Stimulated activated CD8-positive, alpha-beta memory T cell treated with anti-CD3 and anti-CD28 coated beads, Interleukin-15, amount 100 ng/mL, for 48 hours (primary cell): Measurements from ENCODE around the gene GSTCD.
"Not testable (repeated sequence)": the region's sequence is repeated elsewhere in the genome, so short reads cannot be mapped to it uniquely, and the experiment has no call there.

Experiments used
- DNase-seq, 2 donors: peaks; one replicate each; pipeline ENCODE4 v3.0.0-alpha.2; 2020; ENCODE audit warnings: low read depth in 2 of 2

GSTCD gene, protein sequence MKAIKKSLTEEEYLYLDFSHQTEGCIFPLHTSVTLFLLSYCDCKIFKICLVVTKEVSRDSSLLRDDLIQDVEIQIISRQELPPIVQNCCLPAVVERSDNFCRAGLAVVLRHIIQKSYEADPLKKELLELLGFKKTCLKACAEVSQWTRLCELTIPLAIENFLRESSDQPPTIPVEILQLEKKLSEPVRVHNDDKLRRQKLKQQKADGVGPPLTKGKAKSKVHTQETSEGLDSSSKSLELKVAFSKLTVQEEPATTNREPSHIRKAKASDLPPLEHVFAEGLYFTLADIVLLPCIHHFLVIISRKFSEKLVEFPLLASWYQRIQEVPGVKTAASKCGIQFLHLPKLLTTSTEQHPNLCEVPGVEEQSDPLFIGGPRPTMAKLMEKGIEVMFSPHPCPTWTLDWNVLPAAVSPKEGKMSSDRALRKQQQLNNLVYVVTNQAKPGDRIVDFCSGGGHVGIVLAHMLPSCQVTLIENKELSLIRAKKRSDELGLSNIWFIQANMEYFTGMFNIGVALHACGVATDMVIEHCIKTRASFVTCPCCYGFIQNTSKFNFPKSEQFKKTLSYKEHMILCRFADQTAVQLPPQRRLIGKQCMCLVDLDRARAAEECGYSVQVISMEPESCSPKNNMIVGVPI

DNA sequence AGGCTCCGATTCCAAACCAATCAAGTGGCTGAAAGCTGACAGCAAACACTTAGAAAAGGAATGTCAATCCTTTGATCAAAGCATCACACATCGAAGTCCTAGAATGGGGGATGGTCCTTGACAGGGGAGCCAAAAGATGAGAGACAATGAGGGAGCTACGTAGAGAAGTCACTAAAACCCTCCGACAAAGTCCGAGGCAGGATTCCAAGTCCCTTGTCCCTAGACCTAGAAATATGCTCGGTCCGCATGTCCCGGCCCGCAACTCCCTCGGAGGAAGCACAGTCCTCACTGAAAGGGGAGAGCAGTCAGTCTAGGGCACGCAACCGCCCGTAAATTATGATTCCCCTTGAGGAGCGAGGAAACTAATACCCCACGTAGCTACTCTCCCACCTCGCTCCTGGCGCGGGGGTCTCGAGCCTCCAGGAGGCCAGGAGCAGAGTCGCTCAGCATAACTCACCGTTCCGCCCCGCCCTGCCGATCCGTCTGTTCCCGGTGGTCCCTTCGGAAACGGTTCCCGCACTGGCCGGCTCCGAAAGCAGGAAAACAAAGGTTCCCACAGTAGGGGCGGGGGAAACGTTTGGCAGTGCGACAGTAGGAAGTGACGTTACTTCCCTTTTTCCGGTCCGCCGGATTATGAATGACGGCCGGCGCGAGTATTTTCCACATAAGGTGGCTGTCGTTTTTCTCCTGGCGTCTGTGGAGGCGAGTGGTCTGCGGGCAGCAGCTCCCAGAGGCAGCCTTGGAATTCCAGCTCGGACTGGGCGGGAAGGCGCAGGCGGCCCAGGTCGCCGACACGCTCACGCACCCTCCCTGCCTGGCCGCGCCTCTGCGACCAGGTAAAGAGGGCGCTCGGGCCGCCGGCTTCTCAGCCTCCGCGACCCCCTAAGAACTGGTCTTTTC, at the start of gene GSTCD, which contains the start of gene INTS12:
TSS of gene GSTCD (plus strand) at position 604 of the 900 bp plus-strand sequence. CDS start 8,830 bp downstream, outside the sequence.
TSS of gene INTS12 (minus strand) at position 509 of the 900 bp plus-strand sequence. CDS start 8,684 bp downstream, outside the sequence.
- DNase-seq = peak; percentile 79 to 80

DNA sequence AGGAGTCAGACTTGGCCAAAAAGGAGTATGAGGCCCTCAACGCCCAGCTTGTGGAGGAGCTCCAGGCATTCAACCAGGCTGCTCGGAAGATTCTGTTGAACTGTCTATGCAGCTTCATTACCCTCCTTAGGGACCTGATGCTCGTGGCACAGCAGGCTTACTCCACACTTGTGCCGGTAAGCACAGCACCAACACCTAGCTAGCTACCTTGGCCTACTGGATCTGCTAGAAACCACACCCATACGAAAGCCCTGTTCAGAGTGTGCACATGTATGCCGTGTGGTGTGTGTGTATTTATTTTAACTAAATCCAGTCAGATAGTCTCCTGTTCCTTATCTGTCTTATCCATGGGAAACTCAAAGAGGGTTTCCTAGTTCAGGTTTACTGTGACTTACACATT, 49.4 kb upstream of the GSTCD start:
- DNase-seq = no peak

DNA sequence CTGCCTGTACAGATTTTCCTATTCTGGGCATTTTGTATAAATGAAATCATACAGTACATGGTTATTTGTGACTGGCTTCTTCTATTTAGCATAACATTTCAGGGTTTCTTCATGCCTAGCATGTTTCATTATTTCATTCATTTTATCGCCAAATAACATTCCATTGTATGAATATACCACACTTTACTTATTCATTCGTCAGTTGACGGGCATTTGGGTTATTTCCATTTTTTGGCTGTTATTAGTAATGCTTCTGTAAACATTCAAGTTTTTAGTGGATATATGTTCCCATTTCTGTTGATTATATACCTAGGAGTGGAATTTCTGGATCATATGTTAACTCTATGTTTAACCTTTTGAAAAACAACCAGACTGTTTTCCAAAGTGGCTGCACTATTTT, 47.6 kb upstream of the GSTCD start:
- no peak for DNase-seq

DNA sequence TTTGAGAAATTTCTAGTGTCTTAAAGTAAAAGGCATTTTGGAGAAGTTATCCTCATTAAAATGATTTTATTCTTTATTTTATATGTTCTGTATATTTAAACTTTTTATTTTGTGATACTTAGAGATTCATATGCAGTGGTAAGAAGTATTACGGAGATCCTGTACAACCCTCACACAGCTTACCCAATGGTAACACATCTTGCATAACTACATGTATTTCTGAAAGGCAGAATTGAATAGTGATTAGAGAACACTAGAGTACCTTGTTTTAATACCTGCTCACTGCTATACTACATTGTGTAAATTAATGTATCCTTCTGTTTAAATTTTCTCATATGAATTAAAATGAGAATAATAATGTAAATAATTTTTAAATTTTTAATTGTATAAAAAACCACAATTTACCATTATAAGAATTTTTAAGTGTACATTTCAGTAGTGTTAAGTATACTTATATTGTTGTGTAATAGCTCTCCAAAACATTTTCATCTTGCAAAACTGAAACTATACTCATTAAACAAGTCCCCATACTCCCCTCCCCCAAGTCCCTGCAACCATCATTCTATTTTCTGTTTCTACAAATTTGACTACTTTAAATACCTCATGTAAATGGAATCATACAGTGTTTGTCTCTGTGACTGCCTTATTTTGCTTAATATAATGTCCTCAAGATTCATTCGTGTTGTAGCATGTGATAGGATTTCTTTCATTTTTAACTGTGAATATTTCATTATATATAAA, 45.5 kb upstream of the GSTCD start:
- DNase-seq = no peak

DNA sequence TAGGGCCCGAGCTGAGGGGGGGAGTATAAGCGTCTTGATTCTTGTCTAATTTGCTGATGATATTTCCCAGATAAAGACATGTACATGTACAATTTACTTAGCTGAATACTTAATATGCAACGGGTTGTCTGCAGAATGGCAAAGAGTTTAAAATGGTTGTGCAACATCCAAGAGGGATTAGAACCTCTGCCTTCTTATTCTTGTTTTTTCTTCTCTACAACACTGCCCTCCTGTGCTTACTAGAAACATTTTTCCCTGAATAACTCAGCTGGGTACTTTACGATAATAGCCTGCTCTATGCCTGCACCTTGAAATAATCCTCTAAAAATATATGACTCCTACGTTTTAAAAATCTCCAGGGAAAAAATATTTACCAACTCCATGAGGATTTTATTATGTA, 41.9 kb upstream of the GSTCD start:
- DNase-seq = no peak

DNA sequence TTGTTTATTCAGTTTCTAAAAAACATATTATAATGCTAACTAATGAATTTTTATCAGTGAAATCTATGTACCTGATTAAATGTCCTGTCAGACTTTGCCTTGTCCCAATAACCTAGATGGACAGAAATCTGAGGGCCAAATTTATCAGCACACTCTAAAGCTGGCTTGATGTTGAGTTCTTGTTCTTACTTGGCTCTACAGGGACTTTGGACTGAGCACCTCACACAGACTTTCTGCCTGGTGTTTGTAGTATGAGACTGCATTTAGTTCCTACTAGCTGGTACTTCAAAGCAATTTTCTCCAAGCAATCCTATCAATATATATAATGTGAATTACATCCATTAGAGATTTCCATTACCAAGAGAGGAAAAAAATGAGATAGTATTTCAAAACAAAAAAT, 37.9 kb upstream of the GSTCD start:
- no peak for DNase-seq

DNA sequence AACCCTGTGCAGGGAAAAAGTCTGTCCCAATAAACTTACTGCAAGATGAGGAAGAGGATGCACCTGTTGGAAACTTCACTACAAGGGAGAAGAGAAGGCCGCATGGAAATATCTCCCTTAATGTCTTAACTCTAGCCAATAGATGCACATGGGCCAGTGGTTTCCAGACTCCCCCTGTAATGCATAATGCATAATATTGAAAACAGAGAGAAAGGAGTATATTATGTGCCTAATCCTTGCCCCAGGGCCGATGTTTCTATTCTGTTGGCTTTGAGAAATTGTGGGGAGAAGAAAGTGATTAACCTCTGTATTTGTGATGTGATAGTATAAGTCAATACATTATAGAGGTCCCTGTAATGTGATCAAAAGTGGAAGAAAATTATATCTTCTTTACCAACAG, 37.3 kb upstream of the GSTCD start:
- DNase-seq = no peak

DNA sequence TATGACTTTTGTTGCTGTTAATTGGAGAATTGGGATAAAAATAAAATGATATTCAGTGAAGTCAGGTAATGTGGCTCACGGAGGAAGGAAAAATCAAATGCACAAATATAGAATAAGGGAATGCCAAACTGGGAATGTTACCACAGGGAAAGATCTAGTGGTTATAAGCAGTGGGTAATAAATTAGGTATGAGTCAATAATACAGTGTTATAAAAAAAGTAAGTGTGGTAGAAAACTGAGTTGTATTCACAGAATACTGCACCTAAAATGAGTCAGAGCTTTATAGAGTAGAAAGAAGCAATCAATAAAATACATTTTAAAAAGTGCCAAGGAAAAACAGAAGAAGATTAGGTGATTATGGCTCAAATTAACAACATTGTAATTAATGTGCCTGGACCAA, 34.6 kb upstream of the GSTCD start:
- DNase-seq = no peak

DNA sequence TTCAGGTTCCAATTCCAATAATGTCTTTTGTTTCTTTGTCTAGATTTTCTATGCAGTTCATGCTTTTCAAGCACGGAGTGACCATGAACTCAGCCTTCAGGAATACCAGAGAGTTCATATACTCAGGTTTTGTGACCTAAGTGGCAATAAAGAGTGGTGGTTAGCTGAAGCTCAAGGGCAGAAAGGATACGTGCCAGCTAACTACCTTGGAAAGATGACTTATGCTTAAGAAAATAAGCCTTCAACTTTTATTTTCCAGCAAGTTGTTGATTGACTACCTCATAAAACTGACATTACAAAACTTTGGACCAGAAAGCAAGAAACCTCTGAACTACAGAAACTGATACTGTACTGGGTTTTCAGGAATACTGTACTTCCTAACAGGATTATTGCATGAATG, 30.9 kb upstream of the GSTCD start:
- no peak for DNase-seq

DNA sequence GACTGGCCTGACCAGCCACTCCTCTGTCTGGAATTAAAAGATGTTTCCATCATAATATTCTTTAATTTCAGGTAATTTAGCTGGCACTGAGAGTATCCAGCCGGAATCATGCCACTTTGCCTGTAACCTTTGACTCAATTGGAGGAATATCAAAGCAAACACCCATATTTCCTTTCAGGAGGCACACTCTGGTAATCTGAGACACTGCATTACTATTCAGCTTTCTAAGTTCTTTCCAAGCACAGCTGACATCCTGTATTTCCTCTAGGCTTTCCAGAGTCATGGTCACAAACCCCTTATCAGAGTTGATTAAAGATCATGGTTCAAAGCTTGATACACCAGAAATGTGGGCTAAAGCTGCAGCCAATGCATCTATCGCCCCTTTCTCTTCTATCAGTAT, 29.4 kb upstream of the GSTCD start:
- no peak for DNase-seq

DNA sequence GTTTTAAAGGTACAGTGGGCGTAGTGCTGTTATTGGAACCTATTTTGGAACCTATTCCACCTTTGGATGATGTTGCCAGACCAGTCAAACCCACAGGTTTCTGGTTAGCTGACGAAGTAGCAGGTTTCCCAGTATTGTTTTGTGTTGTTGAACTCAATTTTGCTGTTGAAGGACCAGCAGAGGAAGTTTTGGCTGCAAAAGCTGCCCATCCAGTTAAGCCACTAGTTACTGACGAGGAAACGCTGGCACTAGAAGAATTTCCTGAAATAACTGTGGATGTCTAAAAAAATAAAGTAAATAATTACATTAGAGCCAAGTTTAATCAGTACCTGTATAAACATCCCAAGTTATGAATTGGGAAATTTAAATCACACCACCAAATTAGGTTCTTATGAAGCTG, 25.5 kb upstream of the GSTCD start:
- DNase-seq = no peak

DNA sequence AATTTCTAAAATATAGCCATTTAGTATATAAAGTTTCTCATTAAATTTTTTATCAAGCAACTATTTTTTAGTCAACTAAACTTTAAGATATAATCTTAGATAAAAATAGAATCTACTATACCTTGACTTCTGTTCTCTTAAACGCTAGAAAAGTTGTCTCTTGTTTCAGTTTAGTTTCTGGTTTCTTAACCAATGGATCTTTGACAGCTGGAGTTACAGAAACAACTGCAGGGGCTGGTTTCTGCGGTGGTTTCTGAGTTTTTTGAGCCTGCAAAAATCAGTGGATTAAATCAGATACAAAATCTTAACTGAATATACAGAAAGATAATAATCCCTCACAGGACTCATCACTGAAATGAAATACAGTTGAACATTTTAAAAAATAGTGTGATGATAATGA, 22.0 kb upstream of the GSTCD start:
- DNase-seq = no peak

DNA sequence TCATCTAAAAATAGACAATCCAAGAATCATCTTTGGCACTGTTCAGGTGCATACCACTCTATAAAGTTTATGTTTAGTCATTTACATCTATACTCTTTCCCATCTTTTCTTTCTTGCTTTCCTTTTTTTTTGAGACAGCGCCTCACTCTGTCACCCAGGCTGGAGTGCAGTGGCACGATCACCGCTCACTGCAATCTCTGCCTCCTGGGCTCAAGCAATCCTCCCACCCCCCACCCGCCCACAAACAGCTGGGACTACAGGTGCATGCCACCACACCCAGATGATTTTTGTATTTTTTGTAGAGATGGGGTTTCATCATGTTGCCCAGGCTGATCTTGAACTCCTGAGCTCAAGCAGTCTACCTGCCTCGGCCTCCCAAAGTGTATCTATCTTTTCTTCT, 13.8 kb upstream of the GSTCD start:
- DNase-seq = not testable (repeated sequence)

DNA sequence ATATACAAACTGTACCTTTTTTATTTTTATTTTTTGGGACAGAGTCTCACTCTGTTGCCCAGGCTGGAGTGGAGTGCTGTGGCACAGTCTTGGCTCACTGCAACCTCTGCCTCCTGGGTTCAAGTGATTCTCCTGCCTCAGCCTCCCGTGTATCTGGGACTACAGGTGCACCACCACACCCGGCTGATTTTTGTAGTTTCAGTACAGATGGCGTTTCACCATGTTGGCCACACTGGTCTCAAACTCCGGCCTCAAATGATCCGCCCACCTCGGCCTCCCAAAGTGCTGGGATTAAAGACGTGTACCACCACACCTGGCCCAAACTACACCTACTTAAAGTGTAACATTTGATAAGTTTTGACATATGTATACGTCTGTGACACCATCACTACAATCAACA, 12.8 kb upstream of the GSTCD start:
- not testable (repeated sequence) for DNase-seq

DNA sequence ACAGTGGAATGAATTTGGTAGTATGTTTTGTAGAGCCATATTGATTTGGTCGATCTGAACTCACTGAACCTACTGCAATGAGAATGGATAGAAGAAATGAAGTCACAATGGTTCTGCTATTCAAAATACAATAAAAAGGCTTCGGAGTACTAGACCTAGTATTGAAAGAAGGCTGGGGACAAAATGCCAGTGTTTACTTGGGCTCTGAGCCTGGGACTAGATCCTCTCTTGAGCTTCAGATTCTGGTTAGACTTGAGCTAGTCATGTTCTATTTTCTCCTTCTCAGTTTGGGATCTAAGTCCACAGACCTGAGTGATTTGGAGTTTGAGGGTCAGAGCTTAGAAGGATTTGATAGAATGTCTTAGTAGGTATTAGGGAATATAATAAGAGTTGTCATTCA, 10.0 kb upstream of the GSTCD start:
- no peak for DNase-seq

DNA sequence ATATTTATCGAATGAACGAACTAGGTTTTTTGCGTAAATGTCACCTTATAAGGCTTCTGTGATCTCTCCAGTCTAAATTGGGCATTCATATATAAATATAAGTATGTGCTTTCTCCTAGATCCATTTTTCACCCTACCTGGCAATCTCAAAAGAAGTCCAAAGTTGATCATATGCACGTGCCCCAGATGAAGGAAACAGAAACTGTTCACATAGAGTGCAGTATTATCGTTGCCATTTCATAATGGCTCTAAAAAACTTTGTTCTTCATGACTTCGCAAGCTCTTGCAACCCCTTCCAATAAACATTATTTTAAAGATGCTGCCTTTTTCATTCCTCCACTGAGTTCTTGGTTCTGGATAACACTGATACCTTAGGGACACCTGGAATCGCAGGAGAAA, 803 bp upstream of the GSTCD start:
- DNase-seq = no peak

DNA sequence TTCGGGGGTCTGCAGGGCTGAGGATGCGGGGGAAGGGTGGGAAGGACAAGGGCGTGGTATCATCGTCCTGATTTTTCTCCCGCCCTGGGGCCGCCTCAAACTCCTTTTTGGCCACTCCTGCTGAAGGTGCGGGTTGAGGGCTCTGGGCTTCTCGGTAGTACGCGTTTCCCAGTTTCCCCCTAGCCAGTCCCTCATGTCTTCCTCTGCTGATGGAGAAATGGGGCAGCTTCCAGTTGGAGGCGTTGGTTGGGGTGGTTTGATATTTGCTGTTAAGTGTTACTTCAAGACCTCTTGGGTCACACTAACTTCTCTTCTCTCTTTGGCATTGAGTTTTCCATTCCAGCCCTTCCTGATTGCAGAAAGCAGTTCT, 482 bp downstream of the GSTCD start:
- no peak for DNase-seq

DNA sequence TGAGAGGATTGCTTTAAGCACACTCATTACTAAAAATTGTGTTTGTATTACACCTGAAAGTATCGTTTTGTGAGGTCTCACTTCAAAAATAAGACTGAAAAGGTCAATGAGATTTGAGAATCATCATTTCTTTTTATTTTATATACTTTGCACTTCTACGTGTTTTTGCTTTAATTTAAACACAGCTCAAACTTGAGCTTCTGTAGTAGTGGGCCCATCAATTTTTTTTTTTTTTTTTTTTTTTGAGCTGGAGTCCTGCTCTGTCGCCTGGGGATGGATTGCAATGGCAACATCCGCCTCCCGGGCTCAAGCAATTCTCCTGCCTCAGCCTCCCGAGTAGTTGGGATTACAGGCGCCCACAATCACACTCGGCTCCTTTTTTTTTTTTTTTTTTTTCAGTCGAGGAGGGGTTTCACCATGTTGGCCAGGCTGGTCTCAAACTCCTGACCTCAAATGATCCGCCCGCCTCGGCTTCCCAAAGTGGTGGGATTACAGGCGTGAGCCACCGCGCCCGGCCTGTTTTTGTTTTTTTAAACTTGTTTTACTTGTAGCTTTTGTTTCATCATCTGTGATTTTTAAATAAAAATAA, 1.5 kb downstream of the GSTCD start:
- no peak for DNase-seq

DNA sequence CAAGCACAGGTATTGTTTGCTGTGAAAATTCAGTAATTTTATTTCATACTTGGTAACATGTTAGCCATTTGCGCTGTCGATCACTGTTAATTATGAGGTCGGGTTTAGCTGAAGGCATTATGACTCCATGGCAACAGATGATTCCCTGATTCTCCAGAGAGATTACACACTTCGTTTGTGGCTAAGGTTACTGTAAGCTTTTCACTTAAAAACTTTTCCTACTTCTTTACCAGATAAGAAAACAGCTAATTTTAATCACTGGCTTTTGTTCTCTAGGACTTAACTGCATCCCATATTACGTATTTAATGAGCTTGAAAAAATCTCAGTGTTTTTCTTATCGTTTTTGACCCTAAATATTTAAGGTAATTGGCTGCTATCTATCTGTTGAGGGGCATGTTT, 2.1 kb downstream of the GSTCD start:
- DNase-seq = no peak

DNA sequence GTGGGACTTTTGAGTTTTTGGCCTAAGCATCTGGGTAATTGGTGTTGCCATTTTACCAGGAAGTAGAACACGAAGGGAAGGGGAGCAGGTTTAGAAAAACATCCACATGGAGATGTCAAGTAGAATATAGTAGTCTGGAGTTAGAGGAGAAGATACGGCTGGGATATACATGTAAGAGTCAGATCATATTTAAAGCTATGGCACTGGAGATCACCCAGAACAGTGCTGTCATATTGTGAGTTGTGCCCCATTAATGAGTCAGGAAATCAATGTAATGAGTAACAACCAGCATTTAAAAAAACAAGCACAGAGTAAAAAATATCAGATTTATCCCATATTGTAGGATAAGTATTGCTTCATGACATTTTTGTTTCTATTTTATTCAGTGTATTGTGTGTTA, 4.2 kb downstream of the GSTCD start:
- DNase-seq = no peak

DNA sequence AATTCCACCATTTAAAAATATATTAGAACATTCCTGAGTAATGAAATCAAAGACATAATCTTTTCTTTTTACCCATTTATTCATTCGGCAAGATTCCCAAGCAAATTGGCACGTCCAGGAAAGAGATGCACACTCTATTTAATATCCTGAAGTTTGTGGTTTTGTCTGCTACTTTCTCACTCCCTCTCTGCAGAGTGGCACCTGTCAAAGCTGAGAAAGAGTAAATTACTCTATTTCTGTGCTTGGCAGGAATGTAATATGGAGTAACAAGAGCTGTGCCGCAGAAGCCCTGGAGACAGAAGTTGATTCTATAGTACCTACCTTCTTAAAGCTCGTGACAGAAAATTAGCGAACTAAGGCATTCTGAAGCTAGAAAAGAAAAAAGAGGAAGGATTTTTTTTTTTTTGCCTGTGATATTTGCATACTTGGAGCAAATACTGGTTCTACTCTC, 5.5 kb downstream of the GSTCD start:
- no peak for DNase-seq
